ENCODE results near the gene HSD17B11.

DNA sequence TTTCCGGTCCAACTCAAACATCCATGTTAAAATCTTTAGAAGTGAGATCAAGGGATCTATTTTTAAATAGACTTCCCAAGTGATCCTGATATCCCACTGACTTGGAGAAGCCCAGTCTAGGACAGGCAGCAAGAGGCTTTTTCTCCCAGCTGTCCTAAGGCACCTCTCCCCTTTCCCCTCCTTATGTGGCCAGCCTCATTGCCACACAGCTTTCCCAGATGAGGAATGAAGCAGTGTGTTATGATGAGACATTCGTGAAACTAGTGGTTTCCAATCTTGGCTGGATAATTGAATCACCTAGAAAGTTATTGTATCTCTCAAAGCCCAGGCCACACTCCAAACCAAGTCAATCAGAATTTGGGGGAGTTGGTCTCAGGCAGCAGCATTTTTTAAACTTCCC is 51.5 kb downstream of the HSD17B11 start:
- TF ChIP-seq, protein P1, sequence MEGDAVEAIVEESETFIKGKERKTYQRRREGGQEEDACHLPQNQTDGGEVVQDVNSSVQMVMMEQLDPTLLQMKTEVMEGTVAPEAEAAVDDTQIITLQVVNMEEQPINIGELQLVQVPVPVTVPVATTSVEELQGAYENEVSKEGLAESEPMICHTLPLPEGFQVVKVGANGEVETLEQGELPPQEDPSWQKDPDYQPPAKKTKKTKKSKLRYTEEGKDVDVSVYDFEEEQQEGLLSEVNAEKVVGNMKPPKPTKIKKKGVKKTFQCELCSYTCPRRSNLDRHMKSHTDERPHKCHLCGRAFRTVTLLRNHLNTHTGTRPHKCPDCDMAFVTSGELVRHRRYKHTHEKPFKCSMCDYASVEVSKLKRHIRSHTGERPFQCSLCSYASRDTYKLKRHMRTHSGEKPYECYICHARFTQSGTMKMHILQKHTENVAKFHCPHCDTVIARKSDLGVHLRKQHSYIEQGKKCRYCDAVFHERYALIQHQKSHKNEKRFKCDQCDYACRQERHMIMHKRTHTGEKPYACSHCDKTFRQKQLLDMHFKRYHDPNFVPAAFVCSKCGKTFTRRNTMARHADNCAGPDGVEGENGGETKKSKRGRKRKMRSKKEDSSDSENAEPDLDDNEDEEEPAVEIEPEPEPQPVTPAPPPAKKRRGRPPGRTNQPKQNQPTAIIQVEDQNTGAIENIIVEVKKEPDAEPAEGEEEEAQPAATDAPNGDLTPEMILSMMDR (IDR thresholded peaks at IDR 0.05; ENCODE audit: low read length), result no peak
- TF ChIP-seq EZH2 (IDR thresholded peaks at IDR 0.05; ENCODE audit: borderline replicate concordance, low read length), result no peak
